OCI-LY7 (cell line): Measurements from ENCODE around the gene CRELD2. TPM values are rescaled to one million over a fixed set of nuclear protein-coding genes. Genes with fewer than 3 reads are reported as not detected.

Experiments used
- BruUV-seq: library from RNA; stranded (reverse); fragments of 400-500 nt; replicated peaks from 2 replicates; lab custom pipeline; 2021; lab: Mats Ljungman, UMichigan
- CTCF ChIA-PET: fragments of 300-600 bp; sonication (Branson Sonifier 250); formaldehyde crosslinking; loops from one replicate; lab custom pipeline; 2022; ENCODE audit warnings: antibody characterized with exemption; ENCODE audit not compliant: unreplicated experiment; lab: Charles Lee
- POLR2A ChIA-PET: fragments of 300-600 bp; sonication (Branson Sonifier 250); formaldehyde crosslinking; loops from one replicate; lab custom pipeline; 2022; ENCODE audit warnings: antibody characterized with exemption; lab: Charles Lee
- DNase-seq: peaks from one replicate; pipeline ENCODE4 v3.0.0-alpha.2; 2015; ENCODE audit warnings: low spot score
- H2AFZ ChIP-seq: fragments of 200-600 bp; sonication (generic), shearing (Covaris generic); 2 replicates; pipeline ENCODE4 v1.6.1; 2014; ENCODE audit warnings: mild to moderate bottlenecking, antibody characterized with exemption, low read length, moderate library complexity
- H3K27ac ChIP-seq: fragments of 200-600 bp; sonication (generic); 2 replicates; pipeline ENCODE4 v1.5.1; 2014; ENCODE audit warnings: mixed run types, low read depth, mild to moderate bottlenecking, moderate library complexity, low read length, inconsistent platforms; ENCODE audit not compliant: poor library complexity, severe bottlenecking
- H3K36me3 ChIP-seq: fragments of 200-600 bp; sonication (generic); 2 replicates; pipeline ENCODE4 v1.6.1; 2014; ENCODE audit warnings: mild to moderate bottlenecking, antibody characterized with exemption, low read length, moderate library complexity, mixed read lengths; ENCODE audit not compliant: insufficient read depth
- H3K4me1 ChIP-seq: fragments of 200-600 bp; sonication (generic); 2 replicates; pipeline ENCODE4 v1.5.1; 2014; ENCODE audit warnings: mild to moderate bottlenecking, low read length; ENCODE audit not compliant: insufficient read depth, poor library complexity, severe bottlenecking
- H3K4me2 ChIP-seq: fragments of 200-600 bp; sonication (generic); 2 replicates; pipeline ENCODE4 v1.6.1; 2014; ENCODE audit warnings: mild to moderate bottlenecking, low read length
- H3K4me3 ChIP-seq: fragments of 200-600 bp; sonication (generic); 2 replicates; pipeline ENCODE4 v1.5.1; 2014; ENCODE audit warnings: mild to moderate bottlenecking, low read depth, low read length; ENCODE audit not compliant: poor library complexity, severe bottlenecking
- H3K79me2 ChIP-seq: fragments of 200-600 bp; sonication (generic); 2 replicates; pipeline ENCODE4 v1.6.1; 2016; ENCODE audit warnings: low read depth, mild to moderate bottlenecking, low read length, moderate library complexity, mixed read lengths; ENCODE audit not compliant: insufficient read depth
- H3K9me2 ChIP-seq: fragments of 200-600 bp; sonication (generic); 2 replicates; pipeline ENCODE4 v1.6.1; 2016; ENCODE audit warnings: mild to moderate bottlenecking, low read length, mixed read lengths; ENCODE audit not compliant: insufficient read depth
- H3K9me3 ChIP-seq: fragments of 200-600 bp; sonication (generic); 2 replicates; pipeline ENCODE4 v1.6.1; 2014; ENCODE audit warnings: mild to moderate bottlenecking, mixed run types, low read length, mixed read lengths
- H4K20me1 ChIP-seq: fragments of 200-600 bp; sonication (generic); 2 replicates; pipeline ENCODE4 v1.6.1; 2014; ENCODE audit warnings: mild to moderate bottlenecking, antibody characterized with exemption, low read length, moderate library complexity, mixed read lengths; ENCODE audit not compliant: insufficient read depth
- EZH2phosphoT487 ChIP-seq: fragments of 200-600 bp; sonication (generic); IDR thresholded peaks from 2 replicates; pipeline ENCODE4 v1.6.1; 2018; ENCODE audit warnings: low read depth, borderline replicate concordance, mild to moderate bottlenecking, mixed run types, antibody characterized with exemption, low read length, moderate library complexity, mixed read lengths
- intact Hi-C: fragments of 100-400 bp; cut with micrococcal nuclease; formaldehyde crosslinking; loops from one replicate; pipeline ENCODE4 v1.10.0; 2022; ENCODE audit not compliant: unreplicated experiment
- total RNA-seq, 2 experiments: library from RNA; depleted of rRNA in 1 of 2; stranded (reverse); fragments of >200 nt in 1 of 2; shearing (Covaris generic) in 1 of 2; gene quantifications; 2 replicates each; pipeline ENCODE4 v1.2.3, GENCODE V29; 2014 to 2022
- TF ChIP-seq, protein P1 (sequence below): fragments of 200-600 bp; sonication (generic); conservative IDR thresholded peaks from 2 replicates; pipeline ENCODE4 v1.5.1; 2014; ENCODE audit warnings: mild to moderate bottlenecking, antibody characterized with exemption, low read length, moderate library complexity, mixed read lengths

Gene CRELD2
- total RNA-seq, 2 experiments from 2014 or later: 32.0 to 32.5 TPM

DNA sequence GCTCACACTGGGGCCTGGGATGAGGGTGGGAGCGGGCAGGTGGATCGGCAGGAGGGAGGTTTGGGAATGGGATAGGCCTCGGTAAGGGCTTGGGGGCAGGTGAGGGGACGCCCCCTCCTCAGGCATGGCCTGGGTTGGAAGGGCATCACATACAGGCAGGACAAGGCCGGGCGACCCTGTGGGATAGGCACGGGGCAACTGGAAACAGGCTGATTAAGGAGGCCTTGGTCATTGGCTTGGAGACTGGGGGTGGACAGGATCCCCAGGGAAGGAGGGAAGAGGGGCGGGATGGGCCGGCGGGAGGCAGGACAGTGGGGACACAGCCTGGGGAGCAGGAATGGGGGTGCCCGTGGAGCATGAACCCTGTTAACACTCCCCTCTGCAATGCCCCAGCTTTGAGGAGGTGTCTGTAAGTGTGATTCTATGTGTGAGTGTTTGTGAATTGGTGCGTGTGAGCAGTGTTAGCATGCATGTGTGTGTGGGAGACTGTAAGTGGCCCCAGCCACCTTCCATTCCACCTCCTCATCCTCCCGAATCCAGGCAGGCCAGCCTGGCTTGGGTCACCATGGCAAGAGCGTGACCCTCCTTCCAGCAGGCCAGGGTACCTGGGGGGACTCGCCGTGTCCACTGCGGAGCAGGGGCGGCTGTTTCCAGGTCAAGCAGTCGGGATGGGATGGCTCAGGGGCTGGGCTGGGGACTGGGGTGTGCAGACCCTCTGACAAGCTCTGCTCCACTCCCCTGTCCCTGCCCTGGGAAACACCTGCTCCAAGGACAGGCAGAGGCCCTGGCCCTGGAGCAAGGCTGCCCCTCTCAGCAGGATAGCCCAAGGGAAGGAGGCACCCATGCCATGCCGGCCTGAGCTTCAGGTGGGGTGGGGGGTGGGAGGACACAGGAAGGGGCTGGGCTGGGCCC, 38.7 kb downstream of the CRELD2 start:
- DNase-seq: no peak
- Histone ChIP-seq H3K9me3 (no peaks in the 10 kb centered on the region), H3K4me3 (no peak overlapping the region), H2AFZ (no peak overlapping the region), H4K20me1 (no peaks in the 10 kb centered on the region), H3K4me1 (peaks cover 12% of the 10 kb centered on the region), H3K4me2 (no peak overlapping the region), H3K79me2 (peaks cover 14% of the 10 kb centered on the region; the same call in 1 of the 2 replicates), H3K9me2 (no peaks in the 10 kb centered on the region), H3K36me3 (peaks cover 12% of the 10 kb centered on the region), H3K27ac (no peak overlapping the region)
- ChIA-PET CTCF (no interaction called here), POLR2A (no interaction called here)
- TF ChIP-seq, protein P1, sequence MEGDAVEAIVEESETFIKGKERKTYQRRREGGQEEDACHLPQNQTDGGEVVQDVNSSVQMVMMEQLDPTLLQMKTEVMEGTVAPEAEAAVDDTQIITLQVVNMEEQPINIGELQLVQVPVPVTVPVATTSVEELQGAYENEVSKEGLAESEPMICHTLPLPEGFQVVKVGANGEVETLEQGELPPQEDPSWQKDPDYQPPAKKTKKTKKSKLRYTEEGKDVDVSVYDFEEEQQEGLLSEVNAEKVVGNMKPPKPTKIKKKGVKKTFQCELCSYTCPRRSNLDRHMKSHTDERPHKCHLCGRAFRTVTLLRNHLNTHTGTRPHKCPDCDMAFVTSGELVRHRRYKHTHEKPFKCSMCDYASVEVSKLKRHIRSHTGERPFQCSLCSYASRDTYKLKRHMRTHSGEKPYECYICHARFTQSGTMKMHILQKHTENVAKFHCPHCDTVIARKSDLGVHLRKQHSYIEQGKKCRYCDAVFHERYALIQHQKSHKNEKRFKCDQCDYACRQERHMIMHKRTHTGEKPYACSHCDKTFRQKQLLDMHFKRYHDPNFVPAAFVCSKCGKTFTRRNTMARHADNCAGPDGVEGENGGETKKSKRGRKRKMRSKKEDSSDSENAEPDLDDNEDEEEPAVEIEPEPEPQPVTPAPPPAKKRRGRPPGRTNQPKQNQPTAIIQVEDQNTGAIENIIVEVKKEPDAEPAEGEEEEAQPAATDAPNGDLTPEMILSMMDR: no peak
- TF ChIP-seq EZH2phosphoT487: no peak
- intact Hi-C loops: no loop called here
- BruUV-seq: no TSS peak

DNA sequence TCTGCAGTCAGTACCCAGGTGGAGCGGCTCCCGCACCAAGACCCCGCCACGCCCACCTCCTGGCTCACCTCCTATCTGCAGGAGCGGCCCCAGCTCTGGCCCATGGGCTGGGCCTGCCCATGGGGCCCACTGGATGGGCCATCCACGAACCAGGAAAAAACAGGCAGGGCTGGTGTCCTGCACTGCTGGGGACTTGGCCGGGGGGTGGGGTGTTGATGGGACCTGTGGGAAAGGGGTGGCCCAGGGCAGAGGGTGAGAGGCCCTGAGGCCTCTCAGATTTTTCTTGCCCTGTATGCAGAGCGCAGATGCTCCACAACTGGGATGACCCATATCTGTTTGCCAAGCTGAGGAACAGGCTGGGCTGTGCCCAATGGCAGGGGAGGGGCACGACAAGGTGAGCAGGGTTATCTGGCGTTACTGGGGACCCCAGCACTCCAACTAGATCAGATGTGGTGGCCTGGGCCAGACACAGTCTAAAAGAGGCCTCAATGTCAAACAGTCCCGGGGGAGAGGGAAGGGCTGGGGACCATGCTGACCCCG, 39.5 kb downstream of the CRELD2 start:
- H4K20me1 ChIP-seq: no peaks in the 10 kb centered on the region
- no peaks in the 10 kb centered on the region for H3K9me3 ChIP-seq
- POLR2A ChIA-PET: no interaction called here
- no peak overlapping the region for H3K27ac ChIP-seq
- TF ChIP-seq EZH2phosphoT487: no peak
- TF ChIP-seq, protein P1: no peak
- H3K9me2 ChIP-seq: no peaks in the 10 kb centered on the region
- H3K79me2 ChIP-seq: peaks cover 20% of the 10 kb centered on the region; the same call in 1 of the 2 replicates
- peaks cover 18% of the 10 kb centered on the region for H3K4me1 ChIP-seq
- peaks cover 19% of the 10 kb centered on the region for H3K36me3 ChIP-seq
- DNase-seq: no peak
- no peak overlapping the region for H2AFZ ChIP-seq
- no peak overlapping the region for H3K4me3 ChIP-seq
- BruUV-seq: no TSS peak
- intact Hi-C loops: no loop called here
- no peak overlapping the region for H3K4me2 ChIP-seq
- CTCF ChIA-PET: no interaction called here
